HG03039 (cell line): ENCODE results near the gene MYCBPAP.
A peak's percentile ranks its signal among the peaks of the same experiment; 100 is the strongest.

ENCODE experiments used
- ATAC-seq: cut with Tn5 transposase; IDR thresholded peaks from one replicate; pipeline ENCODE4 v1.9.1; 2021; ENCODE audit warnings: mild to moderate bottlenecking, moderate library complexity; ENCODE audit not compliant: unreplicated experiment

The MYCBPAP gene

DNA sequence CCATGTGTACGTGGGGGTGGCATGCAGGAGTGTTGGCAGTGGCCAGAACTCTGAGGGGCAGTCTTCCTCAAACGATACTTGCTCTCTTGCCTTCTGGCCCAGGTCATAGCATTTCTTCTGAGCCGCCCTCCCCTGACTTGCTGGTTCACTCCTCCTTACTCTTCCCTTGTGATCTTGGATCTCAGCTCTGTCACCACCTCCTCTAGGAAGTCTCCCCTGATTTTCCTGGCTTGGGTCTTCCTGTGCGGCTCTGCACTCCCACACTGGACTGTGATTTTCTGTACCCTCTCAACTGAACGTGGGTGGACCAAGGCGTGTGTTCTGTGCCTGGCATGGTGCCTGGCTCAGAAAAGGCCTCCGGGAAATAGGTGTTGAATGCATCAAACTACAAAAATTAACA is 27.2 kb downstream of the MYCBPAP start:
- no peak for ATAC-seq

- no peak for ATAC-seq
Observed at GRCh38 chr17:50536683-50537646, 28.7 kb downstream of the MYCBPAP start.

DNA sequence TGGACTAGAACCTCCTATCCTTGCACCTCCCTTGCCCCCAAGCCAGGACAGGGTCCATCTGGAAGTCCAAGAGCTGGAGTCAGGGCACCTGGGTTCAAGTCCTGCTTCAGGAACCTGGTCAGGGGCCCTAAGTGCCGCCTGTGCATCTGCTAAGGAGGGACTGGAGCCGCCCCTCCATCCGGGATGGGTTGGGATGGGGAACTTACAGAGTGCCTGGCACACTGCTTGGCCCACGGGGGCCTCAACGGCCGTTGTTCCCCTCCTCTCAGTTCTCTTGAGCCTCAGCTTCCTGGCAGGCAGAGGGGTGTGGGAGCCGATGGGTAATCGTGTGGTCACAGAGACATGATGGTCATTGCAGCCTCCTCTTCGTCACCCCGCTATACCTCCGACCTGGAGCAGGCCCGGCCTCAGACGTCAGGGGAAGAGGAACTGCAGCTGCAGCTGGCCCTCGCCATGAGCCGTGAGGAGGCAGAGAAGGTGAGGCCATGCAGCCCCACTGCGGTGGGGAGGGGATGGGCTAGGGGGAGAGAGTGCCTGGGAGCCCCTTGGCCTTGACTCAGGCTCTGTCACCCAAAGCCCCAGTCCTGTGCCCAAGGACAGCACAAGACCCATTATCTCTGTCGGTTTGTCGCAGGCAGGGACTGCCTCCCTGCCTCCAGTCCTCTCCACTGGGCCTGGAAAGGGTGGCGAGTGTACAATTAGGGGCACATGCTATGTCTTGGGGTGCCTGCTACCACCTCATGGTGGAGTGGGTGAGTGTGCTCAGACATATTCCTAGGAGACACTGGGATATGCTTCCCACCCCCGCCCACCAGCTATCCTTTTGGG is 29.7 kb downstream of the MYCBPAP start:
- no peak for ATAC-seq

GRCh38 chr17:50538549-50539410 is 30.5 kb downstream of the MYCBPAP start:
- no peak for ATAC-seq

- no peak for ATAC-seq
Observed at GRCh38 chr17:50539762-50540559, 31.7 kb downstream of the MYCBPAP start.

- ATAC-seq: no peak
Observed at GRCh38 chr17:50540560-50541401, 32.5 kb downstream of the MYCBPAP start.

GRCh38 chr17:50541402-50541715 is 33.1 kb downstream of the MYCBPAP start:
- ATAC-seq: no peak

GRCh38 chr17:50541716-50542688 is 33.8 kb downstream of the MYCBPAP start:
- ATAC-seq: peak; percentile 61

- no peak for ATAC-seq
Observed at GRCh38 chr17:50542795-50543774, 34.8 kb downstream of the MYCBPAP start.

- ATAC-seq: no peak
Observed at GRCh38 chr17:50544516-50544915, 36.3 kb downstream of the MYCBPAP start.

GRCh38 chr17:50545311-50545710 is 37.1 kb downstream of the MYCBPAP start:
- ATAC-seq: no peak

DNA sequence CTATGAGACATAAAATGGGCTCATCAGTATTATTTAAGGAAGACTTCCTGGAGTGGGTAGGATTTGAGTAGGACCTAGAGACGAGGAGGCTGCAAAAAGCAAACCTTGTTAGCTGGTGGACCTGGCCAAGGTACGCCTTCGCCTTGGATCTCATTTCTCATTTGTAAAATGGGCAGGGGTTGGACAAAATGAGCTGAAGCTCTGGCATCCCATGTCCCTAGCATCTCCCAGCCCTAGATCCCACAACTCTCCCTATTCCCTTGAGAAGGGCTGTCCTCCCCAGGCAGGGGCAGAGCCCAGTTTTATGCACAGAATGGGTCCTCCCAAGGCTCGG is 38.4 kb downstream of the MYCBPAP start:
- no peak for ATAC-seq

DNA sequence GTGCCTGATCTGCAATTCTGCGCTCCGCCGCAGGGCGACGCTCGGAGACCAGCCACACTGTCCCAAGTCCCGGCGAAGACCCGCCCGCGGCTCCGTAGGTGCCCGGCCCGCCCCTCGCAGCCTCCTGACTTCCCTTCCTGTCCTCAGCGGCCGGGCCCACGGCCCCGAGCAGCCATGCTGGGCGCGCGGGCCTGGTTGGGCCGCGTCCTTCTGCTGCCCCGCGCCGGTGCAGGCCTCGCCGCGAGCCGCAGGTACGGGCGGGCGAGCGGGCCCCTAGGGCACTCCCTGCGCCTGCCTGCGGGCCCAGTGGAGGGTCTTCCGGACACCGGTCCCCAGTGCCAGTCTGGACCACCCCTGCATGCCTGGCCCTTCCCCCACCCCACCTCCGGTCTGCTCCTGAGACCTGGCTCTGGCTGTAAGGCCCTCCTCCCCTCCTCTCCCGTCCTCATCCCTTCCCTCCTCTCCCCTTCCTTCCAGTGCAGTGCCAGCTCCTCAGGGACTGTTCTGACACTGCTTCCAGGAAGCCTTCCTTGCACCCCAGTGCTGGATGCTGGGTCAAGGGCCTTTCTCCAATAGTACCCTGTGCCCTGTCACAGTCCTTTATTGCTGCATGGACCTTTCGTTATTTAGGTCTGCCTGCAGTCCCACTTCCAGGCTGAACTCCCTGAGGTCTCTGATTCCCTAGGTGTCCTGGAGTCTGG is 38.9 kb downstream of the MYCBPAP start, which contains the start of gene SPATA20:
Gene SPATA20 (plus strand): TSS at position 140 of the 701 bp plus-strand sequence. CDS start 35 bp downstream, at position 175.
- ATAC-seq: peak; percentile 50

GRCh38 chr17:50547736-50548083 is 39.5 kb downstream of the MYCBPAP start:
- no peak for ATAC-seq

DNA sequence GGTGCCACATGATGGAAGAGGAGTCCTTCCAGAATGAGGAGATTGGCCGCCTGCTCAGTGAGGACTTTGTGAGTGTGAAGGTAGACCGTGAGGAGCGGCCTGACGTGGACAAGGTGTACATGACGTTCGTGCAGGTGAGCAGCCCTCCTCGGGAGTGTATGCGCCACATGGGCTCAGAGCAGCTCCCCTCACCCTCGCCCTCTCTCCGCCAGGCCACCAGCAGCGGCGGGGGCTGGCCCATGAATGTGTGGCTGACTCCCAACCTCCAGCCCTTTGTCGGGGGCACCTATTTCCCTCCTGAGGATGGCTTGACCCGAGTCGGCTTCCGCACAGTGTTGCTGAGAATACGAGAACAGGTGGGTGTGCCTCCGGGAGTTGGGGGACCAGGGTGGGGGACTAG is 40.6 kb downstream of the MYCBPAP start:
- no peak for ATAC-seq

- no peak for ATAC-seq
Observed at GRCh38 chr17:50549256-50549941, 41.2 kb downstream of the MYCBPAP start.
